ENCODE measurements around the gene ADAMTS10. TPM values are rescaled to one million over a fixed set of nuclear protein-coding genes. Genes with fewer than 3 reads are reported as not detected.

ADAMTS10 gene
- total and polyA plus RNA-seq, 2 of the 13 experiments (the other 11 are each of a cell fraction or from before 2014, with no cell fraction given) = 0.49 to 1.7 TPM

DNA sequence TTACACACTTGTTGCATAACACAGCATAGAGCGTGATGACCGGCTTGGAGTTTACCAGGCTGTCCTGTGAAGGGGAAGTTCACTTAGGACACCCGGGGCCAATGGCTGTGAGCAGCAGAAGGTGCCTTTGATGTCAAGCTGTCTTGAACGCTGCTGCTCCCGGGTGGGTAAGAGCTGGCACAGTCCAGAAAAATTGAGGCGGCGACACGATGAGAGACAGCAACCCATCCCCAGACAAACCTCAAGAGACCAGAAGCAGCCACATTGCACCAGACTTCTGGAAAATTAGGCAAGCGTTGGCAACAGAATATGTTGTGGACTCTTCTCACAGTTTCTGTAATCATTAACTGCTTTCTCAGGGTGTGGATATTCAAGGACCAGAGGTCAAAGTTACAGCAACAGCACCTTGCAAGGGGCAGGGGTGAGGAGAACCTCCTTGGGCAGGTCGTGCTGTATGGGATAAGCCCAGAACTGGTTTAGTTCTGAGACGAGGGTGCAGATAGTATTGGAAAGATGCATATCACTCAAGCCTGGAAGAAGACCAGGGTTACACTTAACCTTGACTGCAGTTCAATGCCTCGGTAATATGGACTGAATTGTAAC, 30.0 kb upstream of the ADAMTS10 start (continued):
- TF ChIP-seq, protein P1, sequence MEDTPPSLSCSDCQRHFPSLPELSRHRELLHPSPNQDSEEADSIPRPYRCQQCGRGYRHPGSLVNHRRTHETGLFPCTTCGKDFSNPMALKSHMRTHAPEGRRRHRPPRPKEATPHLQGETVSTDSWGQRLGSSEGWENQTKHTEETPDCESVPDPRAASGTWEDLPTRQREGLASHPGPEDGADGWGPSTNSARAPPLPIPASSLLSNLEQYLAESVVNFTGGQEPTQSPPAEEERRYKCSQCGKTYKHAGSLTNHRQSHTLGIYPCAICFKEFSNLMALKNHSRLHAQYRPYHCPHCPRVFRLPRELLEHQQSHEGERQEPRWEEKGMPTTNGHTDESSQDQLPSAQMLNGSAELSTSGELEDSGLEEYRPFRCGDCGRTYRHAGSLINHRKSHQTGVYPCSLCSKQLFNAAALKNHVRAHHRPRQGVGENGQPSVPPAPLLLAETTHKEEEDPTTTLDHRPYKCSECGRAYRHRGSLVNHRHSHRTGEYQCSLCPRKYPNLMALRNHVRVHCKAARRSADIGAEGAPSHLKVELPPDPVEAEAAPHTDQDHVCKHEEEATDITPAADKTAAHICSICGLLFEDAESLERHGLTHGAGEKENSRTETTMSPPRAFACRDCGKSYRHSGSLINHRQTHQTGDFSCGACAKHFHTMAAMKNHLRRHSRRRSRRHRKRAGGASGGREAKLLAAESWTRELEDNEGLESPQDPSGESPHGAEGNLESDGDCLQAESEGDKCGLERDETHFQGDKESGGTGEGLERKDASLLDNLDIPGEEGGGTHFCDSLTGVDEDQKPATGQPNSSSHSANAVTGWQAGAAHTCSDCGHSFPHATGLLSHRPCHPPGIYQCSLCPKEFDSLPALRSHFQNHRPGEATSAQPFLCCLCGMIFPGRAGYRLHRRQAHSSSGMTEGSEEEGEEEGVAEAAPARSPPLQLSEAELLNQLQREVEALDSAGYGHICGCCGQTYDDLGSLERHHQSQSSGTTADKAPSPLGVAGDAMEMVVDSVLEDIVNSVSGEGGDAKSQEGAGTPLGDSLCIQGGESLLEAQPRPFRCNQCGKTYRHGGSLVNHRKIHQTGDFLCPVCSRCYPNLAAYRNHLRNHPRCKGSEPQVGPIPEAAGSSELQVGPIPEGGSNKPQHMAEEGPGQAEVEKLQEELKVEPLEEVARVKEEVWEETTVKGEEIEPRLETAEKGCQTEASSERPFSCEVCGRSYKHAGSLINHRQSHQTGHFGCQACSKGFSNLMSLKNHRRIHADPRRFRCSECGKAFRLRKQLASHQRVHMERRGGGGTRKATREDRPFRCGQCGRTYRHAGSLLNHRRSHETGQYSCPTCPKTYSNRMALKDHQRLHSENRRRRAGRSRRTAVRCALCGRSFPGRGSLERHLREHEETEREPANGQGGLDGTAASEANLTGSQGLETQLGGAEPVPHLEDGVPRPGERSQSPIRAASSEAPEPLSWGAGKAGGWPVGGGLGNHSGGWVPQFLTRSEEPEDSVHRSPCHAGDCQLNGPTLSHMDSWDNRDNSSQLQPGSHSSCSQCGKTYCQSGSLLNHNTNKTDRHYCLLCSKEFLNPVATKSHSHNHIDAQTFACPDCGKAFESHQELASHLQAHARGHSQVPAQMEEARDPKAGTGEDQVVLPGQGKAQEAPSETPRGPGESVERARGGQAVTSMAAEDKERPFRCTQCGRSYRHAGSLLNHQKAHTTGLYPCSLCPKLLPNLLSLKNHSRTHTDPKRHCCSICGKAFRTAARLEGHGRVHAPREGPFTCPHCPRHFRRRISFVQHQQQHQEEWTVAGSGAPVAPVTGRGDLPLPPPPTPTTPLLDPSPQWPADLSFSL (CRISPR knock-in tag; IDR thresholded peaks at IDR 0.05) = no peak
- TF ChIP-seq SMYD3 (CRISPR knock-in tag; IDR thresholded peaks at IDR 0.05) (peak; percentile 90), ZNF460 (CRISPR knock-in tag; IDR thresholded peaks at IDR 0.05; ENCODE audit: borderline replicate concordance) (peak; percentile 17; the same call in 1 of the 2 replicates), ETV5 (CRISPR knock-in tag; IDR thresholded peaks at IDR 0.05; ENCODE audit: borderline replicate concordance) (peak; percentile 46; the same call in 1 of the 2 replicates)
- TF ChIP-seq, protein P2, sequence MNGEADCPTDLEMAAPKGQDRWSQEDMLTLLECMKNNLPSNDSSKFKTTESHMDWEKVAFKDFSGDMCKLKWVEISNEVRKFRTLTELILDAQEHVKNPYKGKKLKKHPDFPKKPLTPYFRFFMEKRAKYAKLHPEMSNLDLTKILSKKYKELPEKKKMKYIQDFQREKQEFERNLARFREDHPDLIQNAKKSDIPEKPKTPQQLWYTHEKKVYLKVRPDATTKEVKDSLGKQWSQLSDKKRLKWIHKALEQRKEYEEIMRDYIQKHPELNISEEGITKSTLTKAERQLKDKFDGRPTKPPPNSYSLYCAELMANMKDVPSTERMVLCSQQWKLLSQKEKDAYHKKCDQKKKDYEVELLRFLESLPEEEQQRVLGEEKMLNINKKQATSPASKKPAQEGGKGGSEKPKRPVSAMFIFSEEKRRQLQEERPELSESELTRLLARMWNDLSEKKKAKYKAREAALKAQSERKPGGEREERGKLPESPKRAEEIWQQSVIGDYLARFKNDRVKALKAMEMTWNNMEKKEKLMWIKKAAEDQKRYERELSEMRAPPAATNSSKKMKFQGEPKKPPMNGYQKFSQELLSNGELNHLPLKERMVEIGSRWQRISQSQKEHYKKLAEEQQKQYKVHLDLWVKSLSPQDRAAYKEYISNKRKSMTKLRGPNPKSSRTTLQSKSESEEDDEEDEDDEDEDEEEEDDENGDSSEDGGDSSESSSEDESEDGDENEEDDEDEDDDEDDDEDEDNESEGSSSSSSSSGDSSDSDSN (CRISPR knock-in tag; IDR thresholded peaks at IDR 0.05) = peak; percentile 42; the same call in 1 of the 2 replicates
- TF ChIP-seq, protein P3, sequence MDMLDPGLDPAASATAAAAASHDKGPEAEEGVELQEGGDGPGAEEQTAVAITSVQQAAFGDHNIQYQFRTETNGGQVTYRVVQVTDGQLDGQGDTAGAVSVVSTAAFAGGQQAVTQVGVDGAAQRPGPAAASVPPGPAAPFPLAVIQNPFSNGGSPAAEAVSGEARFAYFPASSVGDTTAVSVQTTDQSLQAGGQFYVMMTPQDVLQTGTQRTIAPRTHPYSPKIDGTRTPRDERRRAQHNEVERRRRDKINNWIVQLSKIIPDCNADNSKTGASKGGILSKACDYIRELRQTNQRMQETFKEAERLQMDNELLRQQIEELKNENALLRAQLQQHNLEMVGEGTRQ (IDR thresholded peaks at IDR 0.05; ENCODE audit: low read depth, low read length) = no peak
- TF ChIP-seq, protein P3 (CRISPR knock-in tag; IDR thresholded peaks at IDR 0.05; ENCODE audit: borderline replicate concordance) = 0 out of 2 replicates have a peak, but pooled peaks have one; percentile 29
- TF ChIP-seq, protein P4, sequence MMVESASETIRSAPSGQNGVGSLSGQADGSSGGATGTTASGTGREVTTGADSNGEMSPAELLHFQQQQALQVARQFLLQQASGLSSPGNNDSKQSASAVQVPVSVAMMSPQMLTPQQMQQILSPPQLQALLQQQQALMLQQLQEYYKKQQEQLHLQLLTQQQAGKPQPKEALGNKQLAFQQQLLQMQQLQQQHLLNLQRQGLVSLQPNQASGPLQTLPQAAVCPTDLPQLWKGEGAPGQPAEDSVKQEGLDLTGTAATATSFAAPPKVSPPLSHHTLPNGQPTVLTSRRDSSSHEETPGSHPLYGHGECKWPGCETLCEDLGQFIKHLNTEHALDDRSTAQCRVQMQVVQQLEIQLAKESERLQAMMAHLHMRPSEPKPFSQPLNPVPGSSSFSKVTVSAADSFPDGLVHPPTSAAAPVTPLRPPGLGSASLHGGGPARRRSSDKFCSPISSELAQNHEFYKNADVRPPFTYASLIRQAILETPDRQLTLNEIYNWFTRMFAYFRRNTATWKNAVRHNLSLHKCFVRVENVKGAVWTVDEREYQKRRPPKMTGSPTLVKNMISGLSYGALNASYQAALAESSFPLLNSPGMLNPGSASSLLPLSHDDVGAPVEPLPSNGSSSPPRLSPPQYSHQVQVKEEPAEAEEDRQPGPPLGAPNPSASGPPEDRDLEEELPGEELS (CRISPR knock-in tag; IDR thresholded peaks at IDR 0.05) = peak; percentile 87

Data from HepG2 (cell line).